Measurements from ENCODE around the gene RALGPS2. TPM values are rescaled to one million over a fixed set of nuclear protein-coding genes. Genes with fewer than 3 reads are reported as not detected.
A peak's percentile ranks its signal among the peaks of the same experiment; 100 is the strongest.

The RALGPS2 gene
- total and polyA plus RNA-seq, 9 donors: 23.1 to 40.1 (median 35.2) TPM

DNA sequence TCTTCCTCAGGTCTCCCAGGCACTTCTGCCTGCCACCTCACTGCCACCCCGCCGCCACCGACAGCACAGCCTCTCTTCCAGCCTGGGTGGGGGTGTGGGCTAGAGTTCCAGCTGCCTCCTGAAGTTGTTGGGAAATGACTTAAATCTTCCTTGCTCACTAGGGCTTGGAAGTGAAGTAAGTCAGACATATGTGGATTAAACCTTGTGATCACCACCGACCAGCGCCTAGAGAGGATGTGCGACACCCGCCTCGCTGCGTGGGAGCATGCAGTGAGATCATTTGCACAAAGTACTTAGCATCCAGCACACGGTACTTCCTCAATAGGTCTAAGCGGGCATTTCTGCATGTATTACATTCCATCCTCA is 229.3 kb downstream of the RALGPS2 start:
- H3K4me1 ChIP-seq (ENCODE audit: control insufficient read depth, insufficient read depth, low read length): peaks cover 30% of the 10 kb centered on the region
- H3K4me3 ChIP-seq (ENCODE audit: low read length): no peak overlapping the region
- H3K27ac ChIP-seq (ENCODE audit: low read length): peak overlapping the region; percentile 59
- no peaks in the 10 kb centered on the region for H3K27me3 ChIP-seq (ENCODE audit: control insufficient read depth, insufficient read depth, low read length)
- WGBS (ENCODE audit: insufficient coverage): 73% methylated on average over 8 of the region's 11 CpGs
- H3K9me3 ChIP-seq (replicated peaks; ENCODE audit: control insufficient read depth, low read depth, low read length): no peaks in the 10 kb centered on the region
- no peak for DNase-seq
- no peaks in the 10 kb centered on the region for H3K36me3 ChIP-seq (ENCODE audit: control insufficient read depth, insufficient read depth, low read length)

DNA sequence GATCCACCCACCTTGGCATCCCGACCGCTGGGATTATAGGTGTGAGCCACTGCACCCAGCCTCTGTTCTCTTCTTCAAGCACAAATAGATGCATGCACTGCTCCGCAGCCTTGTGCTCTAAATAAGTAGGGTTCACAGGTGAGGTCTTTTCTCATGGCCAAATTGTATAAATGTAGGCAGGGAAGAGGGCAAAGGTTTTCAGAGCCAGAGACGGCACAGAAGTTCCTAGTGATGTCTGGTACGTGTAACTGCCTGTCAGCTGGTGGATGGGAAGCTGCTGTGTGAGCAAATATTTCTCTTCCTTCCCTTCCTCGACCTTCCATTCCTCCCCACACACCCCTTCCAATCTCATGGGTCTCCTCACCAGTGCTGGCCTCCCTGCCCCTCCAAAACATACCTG is 229.9 kb downstream of the RALGPS2 start:
- no peaks in the 10 kb centered on the region for H3K36me3 ChIP-seq (ENCODE audit: control insufficient read depth, insufficient read depth, low read length)
- no peak overlapping the region for H3K4me3 ChIP-seq (ENCODE audit: low read length)
- H3K27ac ChIP-seq (ENCODE audit: low read length): no peak overlapping the region
- peaks cover 30% of the 10 kb centered on the region for H3K4me1 ChIP-seq (ENCODE audit: control insufficient read depth, insufficient read depth, low read length)
- no peaks in the 10 kb centered on the region for H3K27me3 ChIP-seq (ENCODE audit: control insufficient read depth, insufficient read depth, low read length)
- WGBS (ENCODE audit: insufficient coverage): 70% methylated on average over 3 of the region's 6 CpGs
- H3K9me3 ChIP-seq (replicated peaks; ENCODE audit: control insufficient read depth, low read depth, low read length): no peaks in the 10 kb centered on the region
- DNase-seq: no peak

DNA sequence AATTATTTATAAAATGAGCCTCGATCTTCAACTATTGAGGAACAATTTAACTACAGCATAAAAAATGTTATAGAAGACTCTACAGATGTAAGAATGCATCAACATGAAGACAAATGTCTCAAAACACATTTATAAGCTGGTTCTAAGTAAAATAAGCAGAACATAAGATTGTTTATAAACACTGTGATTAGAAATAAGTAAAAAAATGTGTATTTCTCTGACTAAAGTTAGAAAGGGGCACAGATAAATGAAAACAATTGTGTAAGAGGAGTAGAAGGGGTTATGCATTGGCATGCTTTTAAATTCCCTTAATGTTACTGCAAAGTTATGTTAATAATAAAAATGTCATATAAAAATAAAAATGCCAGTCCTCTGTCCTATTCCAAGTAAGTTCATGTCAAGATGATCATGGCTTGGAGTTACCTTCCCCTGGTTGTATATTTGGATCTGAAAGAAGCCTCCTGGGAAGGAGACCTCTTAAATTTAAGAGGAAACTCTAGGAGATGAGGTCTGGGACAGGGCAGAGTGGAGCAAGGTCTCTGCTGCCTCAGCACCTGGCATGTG is 230.4 kb downstream of the RALGPS2 start:
- DNase-seq: no peak
- H3K27ac ChIP-seq (ENCODE audit: low read length): no peak overlapping the region
- no CpG with 5 or more reads among the region's 1 CpG for WGBS (ENCODE audit: insufficient coverage)

DNA sequence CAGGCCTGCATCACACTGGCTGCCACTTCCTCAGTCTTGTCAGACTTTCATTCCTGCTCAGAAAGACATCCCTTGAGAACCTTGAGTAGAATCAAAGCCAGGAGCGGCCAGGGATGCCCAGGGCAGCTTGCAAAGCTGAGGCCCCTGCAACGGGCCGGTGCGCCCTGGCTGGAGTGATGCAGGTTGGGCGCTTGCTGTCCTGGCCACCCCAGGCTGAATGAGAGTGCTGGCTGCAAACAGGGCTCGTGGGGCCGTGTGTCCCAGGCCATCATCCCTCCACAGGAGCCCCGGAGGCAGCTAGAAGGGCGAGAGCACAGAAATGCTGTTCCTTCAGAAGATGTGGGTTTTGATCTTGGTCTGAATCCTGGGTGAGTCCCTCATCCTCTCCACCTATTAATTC is 233.4 kb downstream of the RALGPS2 start:
- Histone ChIP-seq H3K4me3 (ENCODE audit: low read length) (no peak overlapping the region), H3K27me3 (ENCODE audit: control insufficient read depth, insufficient read depth, low read length) (no peaks in the 10 kb centered on the region), H3K4me1 (ENCODE audit: control insufficient read depth, insufficient read depth, low read length) (peaks cover 26% of the 10 kb centered on the region), H3K9me3 (replicated peaks; ENCODE audit: control insufficient read depth, low read depth, low read length) (no peaks in the 10 kb centered on the region), H3K27ac (ENCODE audit: low read length) (no peak overlapping the region), H3K36me3 (ENCODE audit: control insufficient read depth, insufficient read depth, low read length) (no peaks in the 10 kb centered on the region)
- no peak for DNase-seq
- WGBS (ENCODE audit: insufficient coverage): 78% methylated on average over 5 of the region's 9 CpGs

More for the DNA sequence above, 230.4 kb downstream of the RALGPS2 start:
- no peaks in the 10 kb centered on the region for H3K27me3 ChIP-seq (ENCODE audit: control insufficient read depth, insufficient read depth, low read length)
- no peak overlapping the region for H3K4me3 ChIP-seq (ENCODE audit: low read length)
- H3K4me1 ChIP-seq (ENCODE audit: control insufficient read depth, insufficient read depth, low read length): peaks cover 31% of the 10 kb centered on the region
- no peaks in the 10 kb centered on the region for H3K36me3 ChIP-seq (ENCODE audit: control insufficient read depth, insufficient read depth, low read length)
- H3K9me3 ChIP-seq (replicated peaks; ENCODE audit: control insufficient read depth, low read depth, low read length): no peaks in the 10 kb centered on the region

GRCh38 chr1:178959543-178960460 is 234.8 kb downstream of the RALGPS2 start:
- Histone ChIP-seq H3K27ac (ENCODE audit: low read length) (no peak overlapping the region), H3K4me1 (ENCODE audit: control insufficient read depth, insufficient read depth, low read length) (peaks cover 15% of the 10 kb centered on the region), H3K36me3 (ENCODE audit: control insufficient read depth, insufficient read depth, low read length) (no peaks in the 10 kb centered on the region), H3K4me3 (ENCODE audit: low read length) (no peak overlapping the region), H3K27me3 (ENCODE audit: control insufficient read depth, insufficient read depth, low read length) (no peaks in the 10 kb centered on the region), H3K9me3 (replicated peaks; ENCODE audit: control insufficient read depth, low read depth, low read length) (peaks cover 5% of the 10 kb centered on the region)
- DNase-seq: no peak
- 78% methylated on average over 10 of the region's 17 CpGs for WGBS (ENCODE audit: insufficient coverage)

GRCh38 chr1:178960482-178961240 is 235.6 kb downstream of the RALGPS2 start:
- H3K9me3 ChIP-seq (replicated peaks; ENCODE audit: control insufficient read depth, low read depth, low read length): peaks cover 8% of the 10 kb centered on the region
- no peaks in the 10 kb centered on the region for H3K36me3 ChIP-seq (ENCODE audit: control insufficient read depth, insufficient read depth, low read length)
- peaks cover 15% of the 10 kb centered on the region for H3K4me1 ChIP-seq (ENCODE audit: control insufficient read depth, insufficient read depth, low read length)
- H3K4me3 ChIP-seq (ENCODE audit: low read length): no peak overlapping the region
- peak; percentile 87 for DNase-seq
- WGBS (ENCODE audit: insufficient coverage): 45% methylated on average over 6 of the region's 9 CpGs
- peak overlapping the region; percentile 71 for H3K27ac ChIP-seq (ENCODE audit: low read length)
- no peaks in the 10 kb centered on the region for H3K27me3 ChIP-seq (ENCODE audit: control insufficient read depth, insufficient read depth, low read length)

DNA sequence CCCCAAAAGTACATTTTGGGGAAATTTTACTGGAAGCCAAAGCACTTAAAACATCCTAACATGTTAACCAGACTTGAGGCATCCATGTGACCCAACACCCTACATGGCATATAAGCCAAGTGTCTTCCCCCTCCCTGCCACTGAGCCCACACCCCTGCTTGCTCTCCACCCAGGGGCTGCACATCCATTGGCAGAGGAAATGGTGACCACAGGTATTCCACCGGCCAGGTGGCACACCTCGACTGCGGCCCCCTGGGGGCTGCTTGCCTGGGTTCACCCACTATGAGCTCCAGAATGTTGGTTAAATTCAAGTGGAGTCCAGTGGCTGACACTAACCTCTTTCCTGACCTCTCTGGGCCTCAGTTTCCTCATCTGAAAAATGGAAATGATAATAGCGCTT is 236.3 kb downstream of the RALGPS2 start:
- peak overlapping the region; percentile 54 for H3K27ac ChIP-seq (ENCODE audit: low read length)
- H3K27me3 ChIP-seq (ENCODE audit: control insufficient read depth, insufficient read depth, low read length): no peaks in the 10 kb centered on the region
- H3K4me3 ChIP-seq (ENCODE audit: low read length): no peak overlapping the region
- H3K4me1 ChIP-seq (ENCODE audit: control insufficient read depth, insufficient read depth, low read length): peaks cover 15% of the 10 kb centered on the region
- no peaks in the 10 kb centered on the region for H3K36me3 ChIP-seq (ENCODE audit: control insufficient read depth, insufficient read depth, low read length)
- H3K9me3 ChIP-seq (replicated peaks; ENCODE audit: control insufficient read depth, low read depth, low read length): peaks cover 8% of the 10 kb centered on the region
- DNase-seq: no peak
- 75% methylated on average over 3 of the region's 4 CpGs for WGBS (ENCODE audit: insufficient coverage)

DNA sequence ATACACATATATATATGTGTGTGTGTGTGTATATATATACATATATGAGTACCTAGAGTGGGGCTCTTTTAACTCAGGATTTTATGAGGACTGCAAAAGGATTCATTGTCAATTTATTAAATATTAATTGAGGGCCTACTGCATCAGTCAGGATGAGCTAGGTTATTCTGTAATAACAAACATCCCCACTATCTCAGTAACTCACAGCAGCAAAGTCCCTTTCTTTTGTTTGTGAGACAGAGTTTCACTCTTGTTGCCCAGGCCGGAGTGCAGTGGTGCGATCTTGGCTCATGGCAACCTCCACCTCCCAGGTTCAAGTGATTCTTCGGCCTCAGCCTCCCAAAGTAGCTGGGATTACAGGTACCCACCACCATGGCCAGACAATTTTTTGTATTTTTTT is 236.8 kb downstream of the RALGPS2 start:
- H3K4me1 ChIP-seq (ENCODE audit: control insufficient read depth, insufficient read depth, low read length): peaks cover 15% of the 10 kb centered on the region
- DNase-seq: no peak
- peaks cover 8% of the 10 kb centered on the region for H3K9me3 ChIP-seq (replicated peaks; ENCODE audit: control insufficient read depth, low read depth, low read length)
- H3K4me3 ChIP-seq (ENCODE audit: low read length): no peak overlapping the region
- WGBS (ENCODE audit: insufficient coverage): no CpG with 5 or more reads among the region's 3 CpGs
- no peaks in the 10 kb centered on the region for H3K27me3 ChIP-seq (ENCODE audit: control insufficient read depth, insufficient read depth, low read length)
- no peaks in the 10 kb centered on the region for H3K36me3 ChIP-seq (ENCODE audit: control insufficient read depth, insufficient read depth, low read length)
- H3K27ac ChIP-seq (ENCODE audit: low read length): no peak overlapping the region

DNA sequence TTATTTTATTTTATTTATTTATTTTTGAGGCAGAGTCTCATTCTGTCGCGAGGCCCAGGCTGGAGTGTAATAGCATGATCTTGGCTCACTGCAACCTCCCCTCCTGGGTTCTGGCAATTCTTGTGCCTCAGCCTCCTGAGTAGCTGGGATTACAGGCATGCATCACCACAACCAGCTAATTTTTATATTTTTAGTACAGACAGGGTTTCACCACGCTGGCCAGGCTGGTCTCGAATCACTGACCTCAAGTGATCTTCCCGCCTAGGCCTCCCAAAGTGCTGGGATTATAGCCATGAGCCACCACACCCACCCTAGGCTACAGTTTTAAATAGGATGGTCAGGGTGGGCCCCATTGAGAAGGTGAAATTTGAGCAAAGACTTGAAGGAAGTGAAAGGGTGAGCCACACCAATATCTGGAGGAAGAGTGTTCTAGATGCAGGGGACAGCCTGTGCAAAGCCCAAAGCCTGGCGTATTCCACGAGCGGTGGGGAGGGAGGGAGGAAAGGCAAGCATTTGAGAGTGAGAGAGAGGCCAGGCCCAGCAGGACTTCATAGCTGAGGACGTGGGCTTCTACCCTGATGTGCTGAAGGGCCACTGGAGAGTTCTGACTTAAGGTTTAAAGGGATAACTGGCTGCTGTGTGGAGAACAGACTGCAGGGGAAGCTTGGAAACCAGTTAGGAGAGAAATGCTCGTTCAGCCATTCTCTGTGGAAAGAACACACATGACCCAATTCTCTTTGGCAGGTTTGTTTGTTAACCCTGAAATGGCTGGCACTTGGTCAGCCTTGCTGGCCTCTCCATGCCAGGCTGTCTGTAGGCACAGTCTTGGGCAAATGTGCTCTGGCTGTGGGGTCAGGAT is 238.0 kb downstream of the RALGPS2 start:
- 26% methylated on average over 5 of the region's 10 CpGs for WGBS (ENCODE audit: insufficient coverage)
- Histone ChIP-seq H3K27ac (ENCODE audit: low read length) (peak overlapping the region; percentile 62), H3K9me3 (replicated peaks; ENCODE audit: control insufficient read depth, low read depth, low read length) (peaks cover 11% of the 10 kb centered on the region), H3K27me3 (ENCODE audit: control insufficient read depth, insufficient read depth, low read length) (no peaks in the 10 kb centered on the region), H3K36me3 (ENCODE audit: control insufficient read depth, insufficient read depth, low read length) (no peaks in the 10 kb centered on the region), H3K4me1 (ENCODE audit: control insufficient read depth, insufficient read depth, low read length) (peaks cover 15% of the 10 kb centered on the region), H3K4me3 (ENCODE audit: low read length) (no peak overlapping the region)
- DNase-seq: peak; percentile 62

Measured in muscle of leg (tissue), 11 donors.